HEK293 (cell line): Measurements from ENCODE around the gene AEBP2.

Source experiments
- CTCF ChIA-PET: fragments of 350-600 bp; formaldehyde crosslinking; extraction: SDS; loops from one replicate; lab custom pipeline; 2021; ENCODE audit warnings: antibody characterized with exemption; lab: Yijun Ruan, JAX
- POLR2A ChIA-PET: fragments of 300-600 bp; formaldehyde crosslinking; extraction: SDS; loops from one replicate; lab custom pipeline; 2020; ENCODE audit warnings: antibody characterized with exemption, inconsistent platforms; lab: Yijun Ruan, JAX
- H3K27ac ChIP-seq: fragments of 200-500 bp; sonication (Bioruptor generic); 2 replicates; pipeline ENCODE4 v1.5.1; 2014; ENCODE audit warnings: low read depth, low read length, control low read depth, inconsistent platforms; ENCODE audit errors: extremely low read depth
- H3K36me3 ChIP-seq, 2 experiments: fragments of 200-500 bp in 1 of 2; sonication (Bioruptor generic) in 1 of 2; 1 replicate in 1 of 2; 2 replicates in 1 of 2; pipeline ENCODE4 v1.5.1; 2014 to 2017; ENCODE audit warnings: inconsistent platforms in 2 of 2, low read length in 2 of 2; ENCODE audit not compliant: control insufficient read depth in 2 of 2, insufficient read depth in 1 of 2
- H3K4me1 ChIP-seq: fragments of 200-500 bp; sonication (Bioruptor generic); 2 replicates; pipeline ENCODE4 v1.5.1; 2014; ENCODE audit warnings: mild to moderate bottlenecking, low read length, inconsistent platforms; ENCODE audit not compliant: control insufficient read depth, insufficient read depth
- H3K4me3 ChIP-seq: 2 replicates; pipeline ENCODE4 v1.5.1; 2011; ENCODE audit warnings: low read depth, mild to moderate bottlenecking, control low read depth, low read length, moderate library complexity
- H3K9me3 ChIP-seq: fragments of 200-500 bp; sonication (Bioruptor generic); 2 replicates; pipeline ENCODE4 v1.5.1; 2014; ENCODE audit warnings: low read depth, low read length, inconsistent platforms; ENCODE audit not compliant: control insufficient read depth, insufficient read depth
- BCL11A ChIP-seq: fragments of 450-650 bp; formaldehyde crosslinking; IDR thresholded peaks from 2 replicates; pipeline ENCODE4 v1.5.1; 2016; ENCODE audit warnings: low read depth, missing biosample characterization, missing genetic modification characterization
- KLF8 ChIP-seq: fragments of 450-650 bp; formaldehyde crosslinking; IDR thresholded peaks from 2 replicates; pipeline ENCODE4 v1.5.1; 2016; ENCODE audit warnings: missing biosample characterization, missing genetic modification characterization
- OSR2 ChIP-seq: fragments of 450-650 bp; formaldehyde crosslinking; IDR thresholded peaks from 2 replicates; pipeline ENCODE4 v1.5.1; 2016; ENCODE audit warnings: missing biosample characterization, missing genetic modification characterization
- REPIN1 ChIP-seq: fragments of 450-650 bp; formaldehyde crosslinking; IDR thresholded peaks from 2 replicates; pipeline ENCODE4 v1.5.1; 2017; ENCODE audit warnings: missing biosample characterization, missing genetic modification characterization, low read depth
- SP3 ChIP-seq: fragments of 450-650 bp; formaldehyde crosslinking; IDR thresholded peaks from 2 replicates; pipeline ENCODE4 v1.5.1; 2016; ENCODE audit warnings: missing biosample characterization, missing genetic modification characterization
- SP7 ChIP-seq: fragments of 450-650 bp; formaldehyde crosslinking; IDR thresholded peaks from 2 replicates; pipeline ENCODE4 v1.5.1; 2016; ENCODE audit warnings: missing biosample characterization, missing genetic modification characterization
- TRIM28 ChIP-seq: IDR thresholded peaks from 2 replicates; pipeline ENCODE4 v1.6.1; 2011; ENCODE audit warnings: low read length, control low read depth, borderline replicate concordance
- ZNF133 ChIP-seq: fragments of 450-650 bp; formaldehyde crosslinking; IDR thresholded peaks from 2 replicates; pipeline ENCODE4 v1.5.1; 2016; ENCODE audit warnings: missing biosample characterization, missing genetic modification characterization
- ZNF18 ChIP-seq: fragments of 450-650 bp; formaldehyde crosslinking; IDR thresholded peaks from 2 replicates; pipeline ENCODE4 v1.5.1; 2016; ENCODE audit warnings: missing biosample characterization, missing genetic modification characterization
- ZNF248 ChIP-seq: fragments of 450-650 bp; formaldehyde crosslinking; IDR thresholded peaks from 2 replicates; pipeline ENCODE4 v1.5.1; 2017; ENCODE audit warnings: missing biosample characterization, missing genetic modification characterization
- ZNF302 ChIP-seq: fragments of 450-650 bp; formaldehyde crosslinking; IDR thresholded peaks from 2 replicates; pipeline ENCODE4 v1.5.1; 2016; ENCODE audit warnings: missing biosample characterization, missing genetic modification characterization, low read depth
- ZNF433 ChIP-seq: fragments of 450-650 bp; formaldehyde crosslinking; IDR thresholded peaks from 2 replicates; pipeline ENCODE4 v1.5.1; 2016; ENCODE audit warnings: missing biosample characterization, missing genetic modification characterization, low read depth
- ZNF514 ChIP-seq: fragments of 450-650 bp; formaldehyde crosslinking; IDR thresholded peaks from 2 replicates; pipeline ENCODE4 v1.5.1; 2016; ENCODE audit warnings: missing biosample characterization, missing genetic modification characterization
- ZNF548 ChIP-seq: fragments of 450-650 bp; formaldehyde crosslinking; IDR thresholded peaks from 2 replicates; pipeline ENCODE4 v1.5.1; 2016; ENCODE audit warnings: missing biosample characterization, missing genetic modification characterization
- ZNF558 ChIP-seq: fragments of 450-650 bp; formaldehyde crosslinking; IDR thresholded peaks from 2 replicates; pipeline ENCODE4 v1.5.1; 2016; ENCODE audit warnings: missing biosample characterization, missing genetic modification characterization
- ZNF560 ChIP-seq: fragments of 450-650 bp; formaldehyde crosslinking; IDR thresholded peaks from 2 replicates; pipeline ENCODE4 v1.5.1; 2017; ENCODE audit warnings: missing biosample characterization, missing genetic modification characterization, borderline replicate concordance
- ZNF561 ChIP-seq: fragments of 450-650 bp; IDR thresholded peaks from 2 replicates; pipeline ENCODE4 v1.5.1; 2018; ENCODE audit warnings: missing biosample characterization, missing genetic modification characterization, borderline replicate concordance
- ZNF571 ChIP-seq: fragments of 450-650 bp; formaldehyde crosslinking; IDR thresholded peaks from 2 replicates; pipeline ENCODE4 v1.5.0; 2017; ENCODE audit warnings: missing biosample characterization, missing genetic modification characterization
- ZNF623 ChIP-seq: fragments of 450-650 bp; formaldehyde crosslinking; IDR thresholded peaks from 2 replicates; pipeline ENCODE4 v1.5.1; 2016; ENCODE audit warnings: missing biosample characterization, missing genetic modification characterization
- ZNF629 ChIP-seq: fragments of 450-650 bp; formaldehyde crosslinking; IDR thresholded peaks from 2 replicates; pipeline ENCODE4 v1.5.1; 2017; ENCODE audit warnings: missing biosample characterization, missing genetic modification characterization
- ZNF791 ChIP-seq: fragments of 450-650 bp; formaldehyde crosslinking; IDR thresholded peaks from 2 replicates; pipeline ENCODE4 v1.5.1; 2016; ENCODE audit warnings: missing biosample characterization, missing genetic modification characterization
- ZSCAN18 ChIP-seq: fragments of 450-650 bp; formaldehyde crosslinking; IDR thresholded peaks from 2 replicates; pipeline ENCODE4 v1.5.1; 2016; ENCODE audit warnings: missing biosample characterization, missing genetic modification characterization
- TF ChIP-seq, protein P1 (sequence below): fragments of 450-650 bp; formaldehyde crosslinking; IDR thresholded peaks from 2 replicates; pipeline ENCODE4 v1.5.1; 2017; ENCODE audit warnings: missing biosample characterization, missing genetic modification characterization
- TF ChIP-seq, protein P2 (sequence below): fragments of 450-650 bp; formaldehyde crosslinking; IDR thresholded peaks from 2 replicates; pipeline ENCODE4 v1.5.1; 2016; ENCODE audit warnings: missing biosample characterization, missing genetic modification characterization
- TF ChIP-seq, protein P3 (sequence below): fragments of 450-650 bp; formaldehyde crosslinking; IDR thresholded peaks from 2 replicates; pipeline ENCODE4 v1.5.1; 2016; ENCODE audit warnings: missing biosample characterization, missing genetic modification characterization, borderline replicate concordance
- TF ChIP-seq, protein P4 (sequence below): fragments of 450-650 bp; formaldehyde crosslinking; IDR thresholded peaks from 2 replicates; pipeline ENCODE4 v1.5.1; 2016; ENCODE audit warnings: missing biosample characterization, missing genetic modification characterization, low read depth

Gene AEBP2

DNA sequence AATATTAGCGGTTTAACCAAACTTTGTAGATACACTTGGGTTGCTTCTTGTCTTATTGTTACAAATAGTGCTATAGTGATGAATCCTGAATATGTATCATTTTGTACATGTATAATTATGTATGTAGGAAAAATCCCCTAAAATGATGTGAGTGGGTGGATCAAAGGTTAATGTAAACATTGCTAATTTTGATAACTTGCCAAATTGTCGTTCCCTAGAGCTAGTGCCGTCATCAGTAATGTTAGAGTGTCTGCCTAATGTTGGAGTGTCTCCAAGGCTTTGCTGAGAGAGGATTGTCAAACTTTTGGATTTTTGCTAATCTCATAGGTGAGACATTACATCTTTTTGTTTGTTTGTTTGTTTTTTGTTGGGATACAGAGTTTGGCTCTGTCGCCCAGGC lies 44.4 kb downstream of the AEBP2 start:
- H3K27ac ChIP-seq, result no peak overlapping the region
- peaks cover 7% of the 10 kb centered on the region for H3K4me1 ChIP-seq
- ChIA-PET CTCF (no interaction called here), POLR2A (no interaction called here)
- no peak overlapping the region for H3K4me3 ChIP-seq
- no peaks in the 10 kb centered on the region for H3K9me3 ChIP-seq
- H3K36me3 ChIP-seq, result peaks cover 16 to 17% of the 10 kb centered on the region in 2 experiments; a peak in 2 of 3 replicates
- TF ChIP-seq TRIM28 (no peak), ZNF558 (0 out of 2 replicates have a peak, but pooled peaks have one; percentile 18), ZNF629 (tag by site-specific recombination) (peak; percentile 71), ZNF561 (tag by site-specific recombination) (no peak), ZNF623 (tag by site-specific recombination) (no peak), SP7 (peak; percentile 58; the same call in 1 of the 2 replicates), ZSCAN18 (tag by site-specific recombination) (no peak)
- TF ChIP-seq, protein P1, sequence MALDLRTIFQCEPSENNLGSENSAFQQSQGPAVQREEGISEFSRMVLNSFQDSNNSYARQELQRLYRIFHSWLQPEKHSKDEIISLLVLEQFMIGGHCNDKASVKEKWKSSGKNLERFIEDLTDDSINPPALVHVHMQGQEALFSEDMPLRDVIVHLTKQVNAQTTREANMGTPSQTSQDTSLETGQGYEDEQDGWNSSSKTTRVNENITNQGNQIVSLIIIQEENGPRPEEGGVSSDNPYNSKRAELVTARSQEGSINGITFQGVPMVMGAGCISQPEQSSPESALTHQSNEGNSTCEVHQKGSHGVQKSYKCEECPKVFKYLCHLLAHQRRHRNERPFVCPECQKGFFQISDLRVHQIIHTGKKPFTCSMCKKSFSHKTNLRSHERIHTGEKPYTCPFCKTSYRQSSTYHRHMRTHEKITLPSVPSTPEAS (tag by site-specific recombination), result no peak
- TF ChIP-seq, protein P2, sequence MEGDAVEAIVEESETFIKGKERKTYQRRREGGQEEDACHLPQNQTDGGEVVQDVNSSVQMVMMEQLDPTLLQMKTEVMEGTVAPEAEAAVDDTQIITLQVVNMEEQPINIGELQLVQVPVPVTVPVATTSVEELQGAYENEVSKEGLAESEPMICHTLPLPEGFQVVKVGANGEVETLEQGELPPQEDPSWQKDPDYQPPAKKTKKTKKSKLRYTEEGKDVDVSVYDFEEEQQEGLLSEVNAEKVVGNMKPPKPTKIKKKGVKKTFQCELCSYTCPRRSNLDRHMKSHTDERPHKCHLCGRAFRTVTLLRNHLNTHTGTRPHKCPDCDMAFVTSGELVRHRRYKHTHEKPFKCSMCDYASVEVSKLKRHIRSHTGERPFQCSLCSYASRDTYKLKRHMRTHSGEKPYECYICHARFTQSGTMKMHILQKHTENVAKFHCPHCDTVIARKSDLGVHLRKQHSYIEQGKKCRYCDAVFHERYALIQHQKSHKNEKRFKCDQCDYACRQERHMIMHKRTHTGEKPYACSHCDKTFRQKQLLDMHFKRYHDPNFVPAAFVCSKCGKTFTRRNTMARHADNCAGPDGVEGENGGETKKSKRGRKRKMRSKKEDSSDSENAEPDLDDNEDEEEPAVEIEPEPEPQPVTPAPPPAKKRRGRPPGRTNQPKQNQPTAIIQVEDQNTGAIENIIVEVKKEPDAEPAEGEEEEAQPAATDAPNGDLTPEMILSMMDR (tag by site-specific recombination), result no peak
- TF ChIP-seq, all 188 proteins: peak for 3

DNA sequence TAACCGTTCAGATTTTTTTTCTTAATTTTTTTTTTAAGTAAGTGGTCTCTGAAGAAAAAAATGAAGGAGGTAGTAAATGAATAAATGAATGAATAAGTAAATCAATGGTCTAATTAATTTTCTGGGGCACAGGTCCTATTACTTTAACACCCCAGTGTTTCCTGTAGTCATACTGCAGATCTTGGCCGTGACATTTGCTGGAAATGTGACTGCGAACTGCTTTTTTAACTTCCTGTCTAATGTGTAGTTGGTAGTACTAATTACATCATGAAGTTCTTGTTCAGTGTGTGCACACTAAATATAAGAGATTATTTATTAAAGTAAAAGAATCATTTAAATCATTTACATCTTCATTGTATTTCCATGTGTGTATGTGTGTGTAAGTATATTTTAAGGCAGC lies 45.4 kb downstream of the AEBP2 start:
- Histone ChIP-seq H3K9me3 (no peaks in the 10 kb centered on the region), H3K4me1 (peaks cover 7% of the 10 kb centered on the region), H3K27ac (no peak overlapping the region), H3K36me3 (peaks cover 10 to 16% of the 10 kb centered on the region in 2 experiments; a peak in 2 of 3 replicates), H3K4me3 (no peak overlapping the region)
- ChIA-PET POLR2A (no interaction called here), CTCF (no interaction called here)
- TF ChIP-seq ZNF571 (no peak), ZNF560 (no peak), ZNF18 (tag by site-specific recombination) (no peak), ZNF548 (no peak), ZNF248 (no peak), ZNF133 (tag by site-specific recombination) (no peak), ZNF433 (no peak), KLF8 (no peak), OSR2 (tag by site-specific recombination) (no peak), ZNF302 (tag by site-specific recombination) (no peak), REPIN1 (tag by site-specific recombination) (no peak), ZNF514 (tag by site-specific recombination) (no peak), SP3 (tag by site-specific recombination) (no peak), BCL11A (tag by site-specific recombination) (no peak), ZNF791 (no peak)
- TF ChIP-seq, protein P3, sequence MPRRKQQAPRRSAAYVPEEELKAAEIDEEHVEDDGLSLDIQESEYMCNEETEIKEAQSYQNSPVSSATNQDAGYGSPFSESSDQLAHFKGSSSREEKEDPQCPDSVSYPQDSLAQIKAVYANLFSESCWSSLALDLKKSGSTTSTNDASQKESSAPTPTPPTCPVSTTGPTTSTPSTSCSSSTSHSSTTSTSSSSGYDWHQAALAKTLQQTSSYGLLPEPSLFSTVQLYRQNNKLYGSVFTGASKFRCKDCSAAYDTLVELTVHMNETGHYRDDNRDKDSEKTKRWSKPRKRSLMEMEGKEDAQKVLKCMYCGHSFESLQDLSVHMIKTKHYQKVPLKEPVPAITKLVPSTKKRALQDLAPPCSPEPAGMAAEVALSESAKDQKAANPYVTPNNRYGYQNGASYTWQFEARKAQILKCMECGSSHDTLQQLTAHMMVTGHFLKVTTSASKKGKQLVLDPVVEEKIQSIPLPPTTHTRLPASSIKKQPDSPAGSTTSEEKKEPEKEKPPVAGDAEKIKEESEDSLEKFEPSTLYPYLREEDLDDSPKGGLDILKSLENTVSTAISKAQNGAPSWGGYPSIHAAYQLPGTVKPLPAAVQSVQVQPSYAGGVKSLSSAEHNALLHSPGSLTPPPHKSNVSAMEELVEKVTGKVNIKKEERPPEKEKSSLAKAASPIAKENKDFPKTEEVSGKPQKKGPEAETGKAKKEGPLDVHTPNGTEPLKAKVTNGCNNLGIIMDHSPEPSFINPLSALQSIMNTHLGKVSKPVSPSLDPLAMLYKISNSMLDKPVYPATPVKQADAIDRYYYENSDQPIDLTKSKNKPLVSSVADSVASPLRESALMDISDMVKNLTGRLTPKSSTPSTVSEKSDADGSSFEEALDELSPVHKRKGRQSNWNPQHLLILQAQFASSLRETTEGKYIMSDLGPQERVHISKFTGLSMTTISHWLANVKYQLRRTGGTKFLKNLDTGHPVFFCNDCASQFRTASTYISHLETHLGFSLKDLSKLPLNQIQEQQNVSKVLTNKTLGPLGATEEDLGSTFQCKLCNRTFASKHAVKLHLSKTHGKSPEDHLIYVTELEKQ (tag by site-specific recombination), result no peak
- TF ChIP-seq, protein P4, sequence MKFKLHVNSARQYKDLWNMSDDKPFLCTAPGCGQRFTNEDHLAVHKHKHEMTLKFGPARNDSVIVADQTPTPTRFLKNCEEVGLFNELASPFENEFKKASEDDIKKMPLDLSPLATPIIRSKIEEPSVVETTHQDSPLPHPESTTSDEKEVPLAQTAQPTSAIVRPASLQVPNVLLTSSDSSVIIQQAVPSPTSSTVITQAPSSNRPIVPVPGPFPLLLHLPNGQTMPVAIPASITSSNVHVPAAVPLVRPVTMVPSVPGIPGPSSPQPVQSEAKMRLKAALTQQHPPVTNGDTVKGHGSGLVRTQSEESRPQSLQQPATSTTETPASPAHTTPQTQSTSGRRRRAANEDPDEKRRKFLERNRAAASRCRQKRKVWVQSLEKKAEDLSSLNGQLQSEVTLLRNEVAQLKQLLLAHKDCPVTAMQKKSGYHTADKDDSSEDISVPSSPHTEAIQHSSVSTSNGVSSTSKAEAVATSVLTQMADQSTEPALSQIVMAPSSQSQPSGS (tag by site-specific recombination), result no peak
